Dermis blood vessel endothelial cell (primary cell): ENCODE results near the gene CPNE9. TPM values are rescaled to one million over a fixed set of nuclear protein-coding genes. Genes with fewer than 3 reads are reported as not detected.

Source experiments
- DNase-seq: peaks from one replicate; pipeline ENCODE4 v3.0.0; 2010
- total RNA-seq: library from RNA; depleted of rRNA; stranded (reverse); fragments of >200 nt; gene quantifications from 2 replicates; pipeline ENCODE4 v1.2.3, GENCODE V29; 2014

CPNE9 gene, protein sequence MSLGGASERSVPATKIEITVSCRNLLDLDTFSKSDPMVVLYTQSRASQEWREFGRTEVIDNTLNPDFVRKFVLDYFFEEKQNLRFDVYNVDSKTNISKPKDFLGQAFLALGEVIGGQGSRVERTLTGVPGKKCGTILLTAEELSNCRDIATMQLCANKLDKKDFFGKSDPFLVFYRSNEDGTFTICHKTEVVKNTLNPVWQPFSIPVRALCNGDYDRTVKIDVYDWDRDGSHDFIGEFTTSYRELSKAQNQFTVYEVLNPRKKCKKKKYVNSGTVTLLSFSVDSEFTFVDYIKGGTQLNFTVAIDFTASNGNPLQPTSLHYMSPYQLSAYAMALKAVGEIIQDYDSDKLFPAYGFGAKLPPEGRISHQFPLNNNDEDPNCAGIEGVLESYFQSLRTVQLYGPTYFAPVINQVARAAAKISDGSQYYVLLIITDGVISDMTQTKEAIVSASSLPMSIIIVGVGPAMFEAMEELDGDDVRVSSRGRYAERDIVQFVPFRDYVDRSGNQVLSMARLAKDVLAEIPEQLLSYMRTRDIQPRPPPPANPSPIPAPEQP
- not detected in 2 replicates for total RNA-seq

DNA sequence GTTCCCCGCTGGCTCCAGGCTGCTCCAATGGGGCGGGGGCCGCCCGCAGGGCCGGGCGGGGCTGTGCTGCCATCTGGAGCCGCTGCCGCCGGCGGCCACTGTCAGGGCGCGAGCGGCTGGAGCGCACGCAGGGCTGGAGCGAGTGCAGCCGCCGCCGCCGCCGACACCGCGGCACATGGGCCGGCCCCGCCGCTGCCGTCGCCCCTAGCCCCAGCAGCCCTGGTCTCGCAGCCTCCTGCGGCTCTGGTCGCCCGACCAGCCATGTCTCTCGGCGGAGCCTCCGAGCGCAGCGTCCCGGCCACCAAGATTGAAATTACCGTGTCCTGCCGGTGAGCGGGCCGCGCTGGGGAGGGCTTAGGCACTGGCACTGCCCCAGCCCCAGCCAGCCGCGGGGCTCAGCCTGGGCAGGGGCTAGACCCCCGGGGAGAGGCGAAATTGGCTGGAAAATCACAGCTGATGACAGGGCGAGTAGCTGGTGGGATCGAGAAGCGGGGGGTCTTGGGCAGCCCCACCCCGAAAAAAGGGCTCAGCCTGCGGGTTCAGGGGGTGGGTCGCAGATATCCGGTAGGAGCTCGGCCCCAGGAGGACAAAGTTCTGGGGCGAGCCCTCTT, at the start of gene CPNE9:
Gene CPNE9 (plus strand): TSS at position 98 of the 611 bp plus-strand sequence. CDS start 164 bp downstream, at position 262.
- DNase-seq: peak; percentile 13

DNA sequence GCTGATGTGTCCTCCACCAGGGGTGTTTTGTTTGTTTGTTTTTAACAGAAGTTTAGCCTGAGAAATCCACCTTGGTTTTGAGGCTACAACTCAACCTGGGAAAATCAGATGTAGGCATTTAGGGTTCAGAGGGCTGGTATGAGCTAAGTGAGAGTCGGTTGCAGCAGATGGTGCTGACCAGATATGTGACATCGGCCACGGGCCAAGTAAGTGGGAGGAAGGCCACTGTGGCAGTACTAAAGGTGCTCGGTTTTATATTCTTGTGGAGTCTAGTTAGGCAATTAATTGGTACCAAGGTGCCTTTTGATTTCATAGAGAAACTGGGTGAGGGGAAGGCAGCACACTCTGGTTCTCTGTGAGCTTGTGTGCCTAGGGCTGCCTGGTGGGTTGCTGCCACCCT, 43.8 kb upstream of the CPNE9 start:
- no peak for DNase-seq

DNA sequence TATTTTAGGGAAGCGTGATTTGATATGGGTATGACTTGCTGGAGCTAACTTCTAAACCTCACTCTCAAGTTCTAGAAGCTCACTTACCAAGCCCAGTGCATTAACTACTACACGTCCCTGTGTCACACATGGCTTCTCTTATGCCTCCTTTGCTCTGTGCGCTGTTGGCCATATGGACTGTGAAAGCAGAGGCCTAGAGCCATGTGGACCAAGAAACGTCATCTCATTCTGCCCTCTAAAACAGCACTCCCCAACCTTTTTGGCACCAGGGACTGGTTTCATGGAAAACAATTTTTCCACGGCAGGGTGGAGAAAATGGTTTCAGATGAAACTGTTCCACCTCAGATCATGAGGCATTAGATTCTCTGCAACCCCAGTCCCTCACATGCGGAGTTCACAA, 42.7 kb upstream of the CPNE9 start:
- no peak for DNase-seq

DNA sequence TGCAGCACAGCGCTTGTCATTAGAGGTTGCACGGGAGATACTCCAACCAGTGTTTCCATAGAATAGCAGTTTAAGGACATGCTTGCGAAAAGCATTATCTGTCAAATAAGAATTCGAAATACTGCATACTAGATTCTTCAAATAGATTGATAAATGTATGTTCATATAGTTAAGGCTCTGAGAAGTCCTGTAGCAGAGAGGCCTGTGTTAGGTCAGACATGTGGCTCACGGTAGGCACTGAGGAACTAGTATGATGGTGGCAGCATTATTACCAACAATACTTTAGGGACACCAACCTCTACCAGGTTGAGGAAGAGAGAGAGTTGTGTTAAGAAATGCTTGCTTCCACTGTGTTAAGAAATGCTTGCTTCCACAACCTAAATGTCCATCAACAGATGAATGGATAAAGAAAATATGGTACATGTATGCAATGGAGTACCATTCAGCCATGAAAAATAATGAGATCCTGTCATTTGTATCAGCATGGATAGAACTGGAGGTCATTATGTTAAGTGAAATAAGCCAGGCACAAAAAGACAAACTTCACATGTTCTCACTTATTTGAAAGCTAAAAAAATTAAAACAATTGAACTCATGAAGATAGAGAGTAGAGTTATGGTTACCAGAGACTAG, 39.4 kb upstream of the CPNE9 start:
- DNase-seq: no peak

DNA sequence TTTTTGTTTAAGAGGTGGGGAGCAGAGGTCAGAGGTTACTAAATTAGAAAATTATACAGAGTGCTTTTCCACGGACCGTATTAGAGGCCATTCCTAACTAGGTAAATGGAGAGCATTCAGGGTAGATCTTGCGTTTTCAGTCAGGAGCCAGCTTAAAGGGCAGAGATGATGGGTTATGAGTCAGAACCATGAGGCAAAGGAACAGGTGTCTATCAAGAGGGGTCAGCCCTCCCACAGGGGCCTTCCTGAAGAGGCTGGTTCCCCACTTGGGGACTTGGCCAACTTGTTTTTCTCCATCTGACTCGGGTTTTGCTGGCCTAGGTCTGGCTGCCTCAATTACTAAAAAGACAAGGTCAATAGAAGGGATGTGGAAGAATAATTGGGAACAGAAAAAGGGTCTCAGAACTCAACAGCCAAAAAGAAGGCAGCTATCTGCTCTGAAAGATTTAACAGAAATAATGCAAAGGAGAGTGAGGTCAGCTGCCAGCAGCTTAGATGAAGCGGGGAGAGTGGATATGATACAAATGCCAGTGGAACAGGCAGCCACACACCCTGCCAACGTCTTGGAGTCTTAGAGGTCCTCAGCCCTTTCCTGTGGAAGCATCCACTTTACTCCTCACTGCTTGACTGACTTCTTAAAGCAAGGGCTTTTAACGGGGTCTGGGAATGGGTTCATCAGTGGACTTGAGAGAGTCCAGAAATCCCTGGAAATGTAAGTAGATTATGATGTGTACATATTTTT, 36.8 kb upstream of the CPNE9 start:
- DNase-seq: no peak

DNA sequence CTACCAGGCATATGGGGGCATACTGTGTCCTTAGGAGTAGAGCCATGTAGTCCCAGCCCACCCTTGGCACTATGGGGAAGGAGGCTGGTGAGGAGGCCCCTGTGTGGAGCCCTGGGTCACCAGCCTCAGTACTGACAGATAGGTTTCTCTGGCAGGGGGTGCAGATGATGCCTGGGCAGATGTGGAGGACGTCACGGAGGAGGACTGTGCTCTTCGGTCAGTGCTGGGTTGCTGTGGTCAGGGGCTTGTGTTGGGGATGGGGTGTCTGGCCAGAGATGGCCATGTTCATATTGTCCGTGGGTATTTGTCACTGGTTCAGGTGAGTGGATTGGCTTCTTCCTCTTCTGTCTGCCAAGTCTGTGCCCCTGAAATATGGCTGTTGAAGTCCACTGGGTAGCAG, 34.4 kb upstream of the CPNE9 start:
- no peak for DNase-seq

DNA sequence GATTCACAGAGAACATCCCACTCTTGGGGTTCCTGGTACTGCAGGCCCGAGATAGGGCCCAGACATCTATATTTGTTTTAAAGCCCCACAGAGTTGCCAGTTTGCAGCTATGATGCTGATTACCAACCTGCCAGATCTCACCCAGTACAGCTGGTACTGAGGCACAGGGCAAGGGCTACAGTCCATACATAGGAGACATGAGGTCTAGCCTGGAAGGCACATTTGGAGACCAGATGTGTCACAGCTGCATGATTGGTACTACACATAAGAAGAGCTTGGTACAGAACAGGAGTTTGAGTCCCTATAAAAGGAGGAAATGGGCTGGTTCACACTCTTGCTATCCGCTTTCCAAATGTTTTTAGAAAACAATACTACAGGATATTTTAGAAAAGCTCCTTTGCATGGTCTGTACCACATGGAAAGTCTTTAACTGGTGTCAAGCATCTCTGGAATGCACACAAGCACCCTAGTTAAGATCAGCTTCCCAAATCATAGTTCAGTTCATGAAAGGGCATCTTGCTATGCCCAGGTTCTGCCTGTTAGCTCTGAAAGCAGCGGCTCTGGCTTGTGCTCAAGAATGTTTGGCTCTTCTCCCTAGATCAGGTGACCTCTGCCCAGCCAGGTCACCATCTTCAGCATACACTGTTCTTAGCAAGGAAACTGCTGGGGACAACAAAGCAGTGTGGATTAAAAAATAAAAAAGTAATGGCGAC, 33.8 kb upstream of the CPNE9 start:
- DNase-seq: peak; percentile 77

DNA sequence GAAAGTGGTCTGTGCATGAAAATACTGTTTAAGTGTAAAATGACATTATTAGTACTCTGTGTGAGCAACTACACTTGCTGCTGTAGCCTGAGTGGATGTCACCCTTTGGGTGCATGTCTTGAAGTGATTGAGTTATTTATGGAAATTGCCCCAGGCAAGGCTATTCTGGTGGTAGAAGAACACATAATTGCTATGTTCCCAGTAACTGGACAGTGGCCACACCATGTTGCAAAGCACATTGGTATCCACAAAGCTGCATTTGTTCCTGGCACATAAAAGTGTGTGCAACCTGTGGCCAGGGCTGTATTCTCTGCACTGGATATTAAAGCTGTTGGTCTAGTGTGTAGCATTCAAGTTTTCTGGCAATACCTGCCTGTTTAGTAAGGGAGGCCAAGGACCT, 30.6 kb upstream of the CPNE9 start:
- DNase-seq: no peak

DNA sequence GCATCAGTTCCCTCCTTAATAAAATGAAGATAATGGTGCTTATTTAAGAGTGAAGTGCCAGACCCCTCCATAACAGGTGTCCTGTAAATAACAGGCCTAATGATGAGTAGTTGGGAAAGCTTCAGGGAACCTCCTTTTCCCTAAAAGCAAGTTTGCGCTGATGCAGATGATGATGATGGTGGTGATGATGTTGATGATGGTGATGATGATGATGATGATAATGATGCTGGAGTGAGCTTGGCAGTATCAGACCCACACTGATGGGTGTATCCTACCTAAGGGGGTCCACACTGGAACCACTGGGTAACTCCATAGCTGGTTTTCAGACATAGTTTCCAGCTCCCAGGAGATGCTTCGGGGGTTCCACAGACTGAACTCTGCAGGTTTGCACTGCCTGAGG, 29.9 kb upstream of the CPNE9 start:
- DNase-seq: no peak

DNA sequence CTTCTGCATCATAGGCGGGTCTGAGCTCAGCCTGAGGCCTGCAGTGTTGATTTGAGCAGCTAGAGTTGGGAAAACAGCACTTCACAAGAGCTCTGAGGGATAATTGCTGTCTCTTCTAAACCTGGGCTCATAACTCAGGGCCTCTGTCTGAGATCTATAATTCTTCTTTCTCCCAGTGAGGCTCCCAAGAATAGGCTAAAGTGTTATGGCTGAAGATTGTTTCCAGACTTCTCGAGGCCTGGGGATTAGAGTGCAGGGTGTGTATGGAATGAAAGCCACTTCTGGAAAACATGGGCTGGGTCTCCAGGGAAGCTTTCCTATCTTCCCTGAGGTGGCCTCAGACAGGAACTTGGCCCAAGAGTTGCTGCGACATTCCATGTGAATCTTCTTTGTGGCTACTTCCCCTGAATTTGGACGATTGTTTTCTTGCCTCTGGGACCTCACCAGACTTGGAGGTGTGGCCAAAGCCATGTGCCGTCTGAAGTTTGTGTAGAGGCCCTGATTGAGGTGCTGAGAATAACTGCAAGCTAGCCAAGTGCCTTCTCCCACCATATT, 27.8 kb upstream of the CPNE9 start:
- no peak for DNase-seq

DNA sequence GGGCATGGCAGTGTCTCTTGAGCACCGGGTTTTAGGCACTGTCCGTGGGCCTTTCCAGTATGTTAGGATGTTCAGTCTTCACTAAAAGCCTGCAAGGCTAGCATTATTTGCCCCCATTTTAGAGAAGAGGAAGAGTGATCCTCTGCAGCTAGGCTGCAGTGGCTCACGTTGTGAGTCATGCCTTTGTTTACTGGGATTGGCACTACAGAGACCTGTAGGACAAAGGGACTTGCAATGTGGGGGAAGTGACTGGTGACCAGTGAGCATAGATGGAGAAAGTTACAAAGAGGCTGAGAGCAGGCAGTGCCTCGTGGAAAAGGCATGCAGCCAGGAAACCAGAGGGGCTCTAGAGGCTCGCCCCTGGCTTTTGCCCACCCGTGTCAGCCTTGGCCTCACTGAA, 26.8 kb upstream of the CPNE9 start:
- DNase-seq: peak; percentile 70

DNA sequence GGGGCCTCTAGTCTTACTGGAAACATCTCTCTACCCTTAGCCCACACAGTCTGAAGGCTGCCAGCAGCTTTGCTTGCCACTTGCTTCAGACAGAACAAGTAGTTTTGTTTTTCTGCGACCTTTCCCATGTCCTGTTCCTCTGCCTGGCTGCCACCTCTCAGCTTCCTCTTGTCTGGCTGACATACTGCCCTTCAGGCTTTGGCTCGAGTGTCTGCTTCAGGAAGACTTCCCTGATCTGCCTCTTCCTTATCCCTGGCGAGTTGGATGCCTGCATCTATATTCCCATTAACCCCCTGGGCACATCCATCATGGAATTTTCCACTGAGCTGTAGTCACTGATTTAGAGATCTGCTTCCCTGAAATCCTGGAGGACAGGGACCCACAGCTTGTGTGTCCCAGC, 25.1 kb upstream of the CPNE9 start:
- DNase-seq: no peak

DNA sequence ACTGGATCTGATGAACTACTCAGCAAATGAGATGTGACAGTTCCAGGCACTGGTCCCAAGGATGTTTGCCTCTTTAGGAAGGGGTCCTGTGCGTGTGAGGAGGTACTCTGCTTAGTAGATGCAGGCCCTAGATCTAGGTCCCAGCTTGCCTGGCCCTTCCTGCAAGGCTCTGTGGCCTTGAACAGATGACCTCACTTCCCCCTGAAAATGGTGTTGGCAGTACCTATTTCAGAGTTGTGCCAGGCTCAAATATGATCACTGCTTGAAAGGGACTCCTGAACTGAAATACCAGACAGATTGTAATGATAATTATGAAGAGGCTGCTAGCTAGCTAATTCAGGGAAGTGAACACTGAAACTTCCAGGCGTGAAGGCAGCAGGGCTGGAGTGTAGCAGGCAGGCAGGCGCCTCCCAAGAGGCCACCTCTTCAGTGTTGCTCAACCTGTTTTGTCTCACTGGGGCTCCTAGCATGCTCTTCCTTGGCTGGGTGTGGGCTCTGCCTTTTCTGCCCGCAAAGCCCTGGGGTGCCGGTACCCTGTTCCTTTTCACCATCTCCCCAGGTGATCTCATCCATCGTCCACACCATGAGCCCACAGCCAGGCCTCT, 24.1 kb upstream of the CPNE9 start:
- DNase-seq: no peak

DNA sequence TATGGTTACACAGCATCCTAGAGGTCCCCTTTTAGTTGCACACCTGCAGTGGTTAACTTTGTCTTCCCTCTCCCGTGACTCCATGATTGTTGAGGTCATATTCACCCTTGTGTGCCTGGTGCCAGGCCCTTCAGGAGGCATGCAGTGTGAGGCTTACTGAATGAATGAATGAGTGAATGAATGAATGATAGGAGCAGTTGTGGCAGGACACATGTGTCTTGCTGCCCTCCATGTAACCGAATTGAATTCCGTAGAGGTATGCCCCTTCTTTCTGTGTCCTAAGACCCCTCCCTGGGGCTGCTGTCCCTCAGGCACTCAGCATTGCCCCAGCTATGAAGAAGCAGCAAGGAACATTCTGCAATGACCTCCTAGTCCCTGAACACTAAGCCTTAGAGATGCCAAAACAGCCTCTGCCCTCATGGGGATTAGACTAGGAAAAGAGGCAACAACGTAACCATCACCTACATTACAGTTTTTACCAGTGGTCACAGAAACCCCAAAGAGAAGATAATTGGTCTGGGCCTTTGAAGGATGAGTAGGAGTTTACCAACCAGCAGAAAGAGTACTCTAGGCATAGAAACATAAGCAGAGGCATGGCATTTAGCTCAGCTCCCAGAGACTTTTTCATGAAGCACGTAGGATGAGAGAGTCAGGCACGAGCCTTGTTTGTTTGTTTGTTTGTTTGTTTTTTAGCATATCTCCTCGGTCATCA, 22.5 kb upstream of the CPNE9 start:
- DNase-seq: no peak

DNA sequence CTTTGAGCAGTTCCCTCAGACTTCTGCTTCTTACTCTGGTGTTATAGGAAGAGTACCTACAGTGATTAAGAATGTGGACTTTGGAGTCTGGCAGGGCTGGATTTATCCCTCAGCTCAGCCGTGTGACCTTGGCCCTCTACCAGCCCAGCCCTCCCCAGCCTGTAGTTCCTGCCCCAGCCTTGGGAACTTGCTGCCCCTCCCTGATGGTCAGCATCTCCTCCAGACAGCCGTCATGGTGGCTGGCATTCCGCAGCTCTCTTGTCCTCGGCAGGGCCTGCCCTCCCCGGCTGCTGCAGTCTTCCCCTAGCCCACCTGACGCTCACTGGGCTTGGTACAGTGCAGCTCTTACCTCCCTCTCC, 21.9 kb upstream of the CPNE9 start:
- DNase-seq: no peak

DNA sequence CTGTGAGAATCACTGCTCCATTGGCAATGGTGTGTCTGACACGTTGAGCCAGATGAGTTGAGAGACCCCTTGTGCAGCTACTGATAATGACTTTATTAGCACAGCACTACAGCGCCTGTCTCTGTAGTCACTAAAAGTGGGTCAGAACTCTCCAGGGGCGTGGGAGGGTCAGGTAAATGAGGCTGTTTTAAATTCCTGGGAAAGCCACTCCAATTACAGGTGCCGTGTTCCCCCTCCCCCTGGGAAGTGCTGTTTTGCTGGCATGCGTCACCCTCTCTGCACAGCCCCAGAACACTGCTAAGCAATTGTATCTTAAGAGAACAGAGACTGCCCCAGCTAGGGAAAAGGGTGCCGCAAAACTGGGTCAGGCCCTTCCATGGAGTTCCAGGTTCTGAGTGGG, 21.5 kb upstream of the CPNE9 start:
- no peak for DNase-seq

DNA sequence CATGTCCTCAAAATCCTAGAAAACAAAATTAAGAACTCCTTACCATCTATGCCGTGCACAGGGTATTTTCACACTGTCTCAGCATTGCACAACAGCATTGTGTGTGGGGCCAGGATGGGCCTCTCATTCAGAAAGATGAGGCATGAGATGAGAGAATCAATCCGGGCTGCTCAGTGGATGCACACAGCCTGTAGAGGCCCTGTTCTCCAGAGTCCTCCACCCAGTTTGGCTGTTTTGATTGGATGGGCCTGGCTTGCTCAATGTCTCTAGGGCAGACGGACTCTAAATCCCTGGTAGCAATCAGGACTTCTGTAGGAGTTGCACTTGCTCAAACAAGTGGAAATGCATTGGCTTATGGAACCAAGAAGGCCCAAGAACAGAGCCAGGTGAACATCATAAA, 20.2 kb upstream of the CPNE9 start:
- DNase-seq: no peak

DNA sequence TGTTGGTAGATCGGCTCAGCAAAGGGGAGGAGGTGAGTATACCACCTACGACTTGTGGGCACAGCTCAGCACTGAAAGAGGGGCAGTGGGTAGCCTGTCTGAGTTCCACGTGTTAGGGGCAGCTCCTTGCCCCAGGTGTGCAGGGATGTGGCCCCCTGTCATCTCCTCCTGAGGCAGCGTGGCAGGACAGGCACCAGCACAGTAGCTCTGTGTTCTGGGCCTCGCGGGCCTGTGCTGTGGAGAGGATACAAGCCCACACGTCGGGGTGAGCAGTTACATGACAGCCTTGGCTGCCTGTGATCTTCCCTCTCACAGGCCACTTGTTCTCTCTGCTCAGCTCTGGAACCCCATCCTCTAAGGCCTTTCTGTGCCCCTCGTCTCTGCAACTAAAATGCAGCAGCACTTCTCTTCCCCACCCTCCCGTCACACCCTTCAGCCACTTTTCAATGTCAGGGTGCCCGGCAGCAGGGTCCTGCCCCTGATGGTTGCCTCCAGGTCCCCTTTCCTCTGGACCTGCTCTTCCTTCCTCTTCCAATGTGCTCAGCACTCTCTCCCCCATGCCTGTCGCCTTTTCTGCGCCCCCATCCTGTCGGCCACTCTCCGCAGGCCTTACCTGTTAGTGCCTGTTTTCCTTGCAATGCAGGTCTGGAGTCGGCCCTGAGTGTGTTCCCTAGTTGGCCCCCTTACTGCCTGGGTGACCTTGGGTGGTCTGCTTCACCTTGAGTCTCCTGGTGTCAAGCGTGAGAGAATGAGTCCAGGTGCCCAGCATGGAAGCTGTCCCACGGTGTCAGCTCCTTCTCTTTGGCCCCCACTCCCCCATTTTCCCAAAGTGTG, 18.2 kb upstream of the CPNE9 start:
- no peak for DNase-seq

DNA sequence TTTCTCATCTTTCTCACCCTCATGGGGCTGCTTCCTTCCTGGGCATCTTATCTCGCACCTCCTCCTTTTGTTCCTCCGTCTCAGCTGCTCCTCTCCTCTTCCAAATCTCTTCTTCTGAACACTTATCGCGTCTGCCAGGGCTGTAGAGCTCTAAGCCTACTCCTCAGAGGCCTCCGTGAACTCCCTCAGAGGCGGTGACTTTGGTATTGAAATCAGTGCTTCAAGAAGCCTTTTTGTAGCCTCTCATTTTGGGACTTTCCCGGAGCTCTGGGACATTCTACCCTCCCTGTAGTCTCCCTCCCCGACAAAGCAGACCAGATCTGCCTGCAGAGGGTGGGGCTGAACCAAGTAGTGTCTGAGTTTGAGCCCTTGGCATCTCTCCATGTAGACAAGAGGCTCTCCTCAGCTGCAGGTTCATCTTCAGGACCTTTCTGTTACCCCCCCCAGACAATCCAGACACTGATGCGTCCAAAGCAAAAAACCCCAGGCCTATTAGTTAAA, 17.5 kb upstream of the CPNE9 start:
- no peak for DNase-seq

DNA sequence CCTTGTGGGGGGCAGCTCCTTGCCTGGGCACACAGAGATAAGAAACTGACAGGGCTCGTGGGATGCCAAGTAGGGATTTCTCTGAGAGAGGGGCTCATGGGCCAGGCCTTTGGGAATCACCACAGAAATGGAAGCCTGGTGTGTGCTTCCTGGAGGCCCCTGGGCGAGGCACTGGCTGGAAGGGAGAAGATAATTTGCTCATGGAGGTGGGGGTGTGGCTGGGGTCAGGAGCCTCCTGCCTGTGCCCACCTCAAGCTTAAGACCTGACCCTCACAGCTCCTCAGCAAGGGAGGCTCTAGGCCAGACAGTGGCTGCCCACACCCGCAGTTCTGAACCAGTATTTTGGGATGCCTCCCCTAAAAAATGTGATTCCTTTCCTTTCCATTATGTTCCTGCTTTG, 16.9 kb upstream of the CPNE9 start:
- DNase-seq: no peak
